ENCODE data around the gene SELENON.

The SELENON gene

GRCh38 chr1:25809283-25809926, 9.4 kb downstream of the SELENON start:
- DNase-seq, result no peak

GRCh38 chr1:25809929-25810328, 9.9 kb downstream of the SELENON start:
- no peak for DNase-seq

DNA sequence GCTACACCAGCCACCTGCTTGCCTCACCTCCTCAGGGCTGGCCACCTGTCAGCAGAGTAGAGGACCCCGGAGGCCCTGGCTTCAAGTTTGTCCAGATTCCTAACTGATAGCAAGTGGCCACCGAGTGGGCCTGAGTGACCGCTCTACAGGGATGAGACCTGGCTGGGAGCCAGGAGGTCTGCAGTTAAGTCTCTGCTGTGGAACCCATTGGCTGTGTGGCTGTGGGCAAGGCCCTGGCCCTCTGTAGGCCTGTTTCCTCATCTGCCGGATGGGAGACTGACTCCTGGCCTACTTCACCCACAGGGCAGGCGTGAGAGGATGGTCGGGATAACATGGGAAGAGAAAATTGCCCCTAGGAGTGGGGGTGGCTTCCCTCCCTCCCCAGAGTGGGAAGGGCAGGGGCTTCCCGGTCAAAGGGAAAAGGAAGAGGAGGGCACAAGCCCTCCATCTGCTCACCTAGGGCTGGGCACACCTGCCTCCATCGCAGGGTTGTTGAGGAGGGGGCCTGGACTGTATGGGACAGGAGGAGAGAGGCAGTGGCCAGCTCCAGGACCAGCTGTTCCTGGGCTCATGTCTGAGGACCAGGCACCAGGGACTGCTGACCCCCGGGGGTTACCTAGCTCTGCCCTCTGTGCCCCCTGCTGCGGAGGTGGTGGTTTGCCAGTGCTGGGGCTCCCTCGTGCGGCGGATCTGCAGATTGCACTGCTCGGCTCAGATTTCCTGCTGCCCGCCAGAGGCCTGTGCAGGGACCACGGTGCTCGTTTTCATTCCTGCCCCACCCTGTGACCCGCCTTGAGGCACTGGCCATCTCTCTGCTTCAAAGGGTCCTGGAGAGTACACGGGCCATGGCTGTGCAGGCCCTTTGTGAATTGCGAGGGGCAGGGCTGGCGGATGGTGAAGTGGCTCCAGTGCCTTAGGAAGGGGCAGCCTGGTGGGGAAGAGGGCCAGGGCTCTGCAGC, 10.6 kb downstream of the SELENON start:
- peak in 46 of 51 donors; percentile 12 to 80 (median 49) for DNase-seq

DNA sequence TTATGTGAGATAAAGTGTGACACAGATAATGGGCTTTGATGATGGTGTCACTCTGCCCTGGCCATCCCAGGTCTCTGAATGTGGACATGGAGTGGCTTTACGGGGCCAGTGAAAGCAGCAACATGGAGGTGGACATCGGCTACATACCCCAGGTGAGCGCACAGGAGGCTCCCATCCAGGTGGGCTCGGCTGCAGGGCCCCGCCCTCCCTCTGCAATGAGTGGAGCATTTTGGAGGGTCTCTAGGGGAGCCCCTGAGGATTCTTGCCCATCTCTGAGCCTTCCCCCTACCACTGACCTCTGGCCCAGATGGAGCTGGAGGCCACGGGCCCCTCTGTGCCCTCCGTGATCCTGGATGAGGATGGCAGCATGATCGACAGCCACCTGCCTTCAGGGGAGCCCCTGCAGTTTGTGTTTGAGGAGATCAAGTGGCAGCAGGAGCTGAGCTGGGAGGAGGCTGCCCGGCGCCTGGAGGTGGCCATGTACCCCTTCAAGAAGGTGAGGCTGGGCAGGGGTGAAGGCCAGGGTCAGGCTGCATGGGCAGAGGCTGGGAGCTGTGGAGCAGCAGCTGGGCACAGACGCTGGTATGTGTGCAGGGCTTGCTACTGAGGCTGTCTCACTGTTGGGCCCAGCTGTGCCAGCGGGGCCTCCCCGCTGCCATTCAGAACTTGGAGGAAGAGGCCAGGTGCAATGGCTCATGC, 11.5 kb downstream of the SELENON start:
- no peak for DNase-seq

GRCh38 chr1:25813071-25813733, 13.2 kb downstream of the SELENON start:
- no peak for DNase-seq

GRCh38 chr1:25813734-25814471, 13.9 kb downstream of the SELENON start:
- DNase-seq, result no peak

DNA sequence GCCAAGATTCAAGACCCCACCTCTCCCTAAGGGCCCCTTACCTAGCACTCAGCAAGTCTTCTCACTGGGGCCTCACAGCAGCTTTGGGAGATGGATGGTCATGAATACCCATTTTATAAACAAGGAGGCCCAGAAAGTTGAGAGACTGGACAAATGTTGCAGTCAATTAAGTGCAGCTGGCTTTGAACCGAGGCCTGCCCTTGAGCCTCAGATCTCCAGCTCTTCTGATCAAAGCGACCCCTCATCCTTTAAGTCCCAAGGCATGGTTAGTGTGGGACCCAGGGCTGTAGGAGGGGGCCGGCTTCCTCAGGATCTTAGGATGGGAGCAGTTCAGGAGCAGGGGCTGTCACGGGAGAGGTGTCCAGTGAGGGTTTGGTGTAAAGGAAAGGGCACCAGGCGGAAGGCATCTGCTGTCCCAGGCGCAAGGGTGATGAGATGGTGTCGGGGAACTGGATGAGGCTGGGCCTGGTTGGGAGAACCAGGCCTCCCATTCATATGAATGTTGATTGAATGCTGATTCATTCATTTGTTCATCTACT, 14.6 kb downstream of the SELENON start:
- DNase-seq, result no peak

DNA sequence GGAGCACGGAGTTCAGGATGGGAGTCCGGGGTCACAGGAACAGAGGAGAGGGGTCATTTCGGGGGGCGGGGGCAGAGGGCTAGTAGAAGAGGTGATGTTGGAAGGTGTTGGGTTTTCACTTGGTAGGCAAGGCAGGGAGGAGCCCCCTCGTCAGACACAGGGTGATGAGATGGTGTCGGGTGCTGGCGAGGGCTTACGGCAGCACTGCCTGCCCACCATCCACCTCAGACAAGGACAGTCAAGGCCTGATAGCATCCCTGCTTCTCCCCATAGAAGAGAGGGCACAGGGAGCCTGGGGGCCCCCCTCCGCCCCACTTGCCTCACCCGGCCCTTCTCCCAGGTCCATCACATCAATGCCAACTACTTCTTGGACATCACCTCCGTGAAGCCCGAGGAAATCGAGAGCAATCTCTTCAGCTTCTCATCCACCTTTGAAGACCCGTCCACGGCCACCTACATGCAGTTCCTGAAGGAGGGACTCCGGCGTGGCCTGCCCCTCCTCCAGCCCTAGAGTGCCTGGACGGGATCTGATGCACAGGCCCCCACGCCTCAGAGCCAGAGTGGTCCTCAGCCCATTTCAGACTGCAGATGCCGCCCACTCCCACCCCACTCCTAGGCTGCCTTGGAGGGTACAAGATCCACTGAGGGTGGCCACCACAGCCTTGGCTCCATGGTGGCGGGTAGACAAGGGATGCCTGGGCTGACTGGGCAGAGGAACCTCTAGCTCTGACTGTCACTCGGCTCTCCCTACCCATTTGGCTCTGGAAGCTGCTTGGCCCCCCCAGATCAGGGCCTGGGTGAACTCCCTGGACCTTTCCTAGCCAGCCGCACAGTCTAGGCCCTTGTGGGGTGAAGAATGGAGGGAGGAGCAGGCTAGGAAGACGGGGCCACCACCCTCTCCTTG, 15.5 kb downstream of the SELENON start:
- no peak for DNase-seq

- DNase-seq, result no peak
Measured at GRCh38 chr1:25816112-25816718, 16.2 kb downstream of the SELENON start.

GRCh38 chr1:25817840-25818501, 18.0 kb downstream of the SELENON start:
- DNase-seq, result no peak

DNA sequence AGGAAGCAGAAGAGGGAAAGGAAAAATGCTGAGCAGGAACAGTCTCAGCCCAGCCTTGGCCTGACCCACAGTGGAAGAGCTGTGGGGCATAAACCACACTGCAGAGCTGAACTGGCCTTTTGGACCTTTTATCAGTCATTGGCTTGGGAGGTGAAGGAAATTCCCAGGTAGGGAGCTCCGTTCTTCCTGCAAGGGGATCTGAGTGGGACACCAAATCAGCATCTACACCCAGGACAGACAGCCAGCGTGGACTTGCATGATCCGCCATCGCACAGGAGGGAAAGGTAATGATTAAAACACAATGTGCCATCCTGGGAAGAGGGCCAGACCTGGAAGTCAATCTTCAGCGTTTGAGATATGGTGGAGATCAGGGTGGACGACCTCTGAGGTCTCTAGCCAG, 18.6 kb downstream of the SELENON start:
- DNase-seq, result no peak

DNA sequence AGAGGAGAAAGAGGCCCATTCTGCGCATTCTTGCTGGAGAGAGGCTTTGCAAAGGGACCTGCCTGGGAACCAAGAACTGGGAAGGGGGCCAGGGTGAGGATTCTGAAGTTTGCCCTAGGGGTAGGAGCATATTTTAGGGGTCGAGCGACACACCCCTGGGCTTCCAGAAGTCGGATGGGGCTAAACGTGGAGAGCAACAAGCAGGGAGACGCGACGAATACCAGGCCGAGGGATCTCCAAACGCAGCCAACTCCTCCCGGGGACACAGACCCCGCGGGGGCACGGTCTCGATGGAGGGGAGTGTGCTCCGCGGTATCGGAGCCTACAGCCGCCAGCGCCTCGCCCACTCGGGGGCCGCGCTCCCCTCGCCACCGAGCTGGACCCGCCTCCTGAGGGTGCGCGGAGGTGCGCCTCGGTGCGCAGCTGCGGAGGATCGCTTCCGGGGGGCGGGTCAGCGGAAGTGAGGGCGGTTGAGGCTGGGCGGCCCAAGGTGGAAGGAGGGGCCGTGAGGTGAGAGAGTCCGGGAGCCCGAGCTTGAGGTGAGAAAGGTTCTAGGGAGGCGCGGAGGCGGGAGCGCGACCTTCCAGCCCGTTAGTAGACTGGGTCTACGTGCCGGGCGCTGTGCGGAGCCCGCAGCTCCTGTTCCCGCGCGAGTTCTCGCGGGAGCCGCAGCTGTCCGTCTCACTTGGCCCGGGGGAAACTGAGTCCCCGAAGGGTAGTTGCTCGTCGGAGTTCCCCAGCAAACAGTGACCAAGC, 19.7 kb downstream of the SELENON start, which contains the start of gene MTFR1L:
TSS of gene MTFR1L (plus strand) at position 464 of the 756 bp plus-strand sequence. CDS start 3,151 bp downstream, outside the sequence.
- DNase-seq, result peak; percentile 47 to 93 (median 79)

DNA sequence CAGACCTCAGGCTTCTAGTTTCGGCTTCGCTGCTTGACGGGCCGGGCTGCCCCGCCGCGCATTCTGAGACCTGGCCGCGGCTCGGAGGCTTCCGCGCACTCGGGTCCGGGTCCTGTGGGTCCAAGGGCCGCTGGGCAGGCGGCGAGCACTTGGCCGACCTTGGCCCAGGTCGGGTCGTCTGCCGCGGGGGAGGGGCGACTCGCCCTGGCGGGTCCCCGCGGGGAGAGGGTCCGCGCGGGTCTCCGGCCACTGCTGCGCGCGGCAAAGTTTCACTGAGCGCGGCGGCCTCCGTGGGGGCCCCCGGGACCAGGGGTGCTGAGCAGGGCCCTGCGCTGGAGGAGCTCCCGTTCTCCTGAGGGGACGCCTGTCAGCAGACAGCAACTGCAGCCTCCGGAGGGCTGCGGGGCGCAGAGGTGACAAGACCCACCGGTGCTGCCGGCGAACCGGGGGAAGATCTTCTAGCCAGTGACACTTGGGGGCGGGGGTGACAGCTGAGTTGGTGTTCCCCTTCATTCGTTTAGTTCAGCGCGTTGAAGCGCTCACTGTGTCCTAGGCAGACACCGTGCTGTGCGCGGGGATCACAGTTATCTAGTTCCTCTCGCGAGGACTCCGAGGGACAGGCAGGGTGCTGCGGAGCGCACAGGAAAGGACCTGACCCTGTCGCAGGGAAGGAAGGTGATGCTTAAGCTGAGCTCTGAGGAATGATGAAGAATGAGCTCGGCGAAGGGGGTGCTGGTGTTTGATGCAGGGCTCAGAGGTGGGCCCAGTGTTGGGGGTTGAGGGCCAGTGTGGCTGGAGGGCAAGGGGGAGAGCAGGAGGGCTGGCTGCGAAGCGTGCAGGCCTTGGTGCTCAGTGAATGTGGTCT, 20.5 kb downstream of the SELENON start:
- peak in 10 of 51 donors; percentile 17 to 58 (median 29) for DNase-seq

DNA sequence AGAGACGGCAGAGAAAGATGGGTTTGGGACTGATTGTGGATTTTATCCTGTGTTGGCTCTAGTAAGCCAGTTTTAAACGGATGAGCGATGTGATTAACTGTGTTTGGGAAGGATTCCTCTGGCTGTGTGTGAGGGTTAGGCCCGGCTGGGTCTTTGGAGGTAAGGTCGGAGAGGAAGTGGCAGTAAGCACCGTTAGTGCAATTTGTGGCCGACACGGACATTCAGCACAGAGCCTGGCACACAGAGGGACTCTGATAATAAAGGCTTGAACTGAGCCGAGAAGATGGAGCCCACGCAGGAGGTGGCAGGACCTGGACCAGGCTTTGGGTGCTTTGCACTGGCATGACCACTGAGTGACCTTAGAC, 21.1 kb downstream of the SELENON start:
- DNase-seq, result no peak

- DNase-seq, result no peak
Measured at GRCh38 chr1:25821630-25822091, 21.7 kb downstream of the SELENON start.

DNA sequence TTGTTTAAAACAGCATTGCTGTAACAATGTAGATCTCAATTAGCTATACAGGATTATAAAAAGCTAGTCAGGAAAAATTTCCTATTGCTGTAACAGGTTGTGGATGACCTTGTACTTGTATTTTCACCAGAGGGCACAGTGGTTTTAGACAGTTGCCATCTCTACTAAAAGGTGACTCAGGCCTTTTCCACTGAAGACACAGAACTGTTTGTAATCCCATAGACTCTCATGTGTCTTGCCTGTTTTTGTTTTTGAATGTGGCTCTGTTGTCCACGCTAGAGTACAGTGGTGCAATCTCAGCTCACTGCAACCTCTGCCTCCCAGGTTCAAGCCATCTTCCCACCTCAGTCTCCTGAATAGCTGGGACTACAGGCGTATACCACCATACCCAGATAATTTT, 25.6 kb downstream of the SELENON start:
- no peak for DNase-seq

Measured in hypothalamus (tissue), 51 donors.